Smooth muscle cell (in vitro differentiated cells): ENCODE measurements around the gene RSAD1. TPM values are rescaled to one million over a fixed set of nuclear protein-coding genes. Genes with fewer than 3 reads are reported as not detected.
A peak's percentile ranks its signal among the peaks of the same experiment; 100 is the strongest.

ENCODE experiments used
- DNase-seq: peaks from one replicate; lab custom pipeline; 2025; ENCODE audit not compliant: unreplicated experiment; lab: John Stamatoyannopoulos, UW
- H2AFZ ChIP-seq: fragments of 200-600 bp; sonication (generic); 2 replicates; pipeline ENCODE4 v1.6.0; 2016; ENCODE audit warnings: antibody characterized with exemption, low read depth, mild to moderate bottlenecking
- H3F3A ChIP-seq: fragments of 200-600 bp; sonication (generic); 2 replicates; pipeline ENCODE4 v1.6.0; 2017; ENCODE audit warnings: antibody characterized with exemption, low read depth
- H3K27ac ChIP-seq: fragments of 200-600 bp; sonication (generic); 2 replicates; pipeline ENCODE4 v1.5.1; 2016; ENCODE audit warnings: low read depth, mild to moderate bottlenecking
- H3K27me3 ChIP-seq: fragments of 200-600 bp; sonication (generic); 2 replicates; pipeline ENCODE4 v1.6.1; 2016; ENCODE audit warnings: low read depth, mild to moderate bottlenecking
- H3K36me3 ChIP-seq: fragments of 200-600 bp; sonication (generic); 2 replicates; pipeline ENCODE4 v1.5.1; 2016; ENCODE audit warnings: low read depth
- H3K4me1 ChIP-seq: fragments of 200-600 bp; sonication (generic); 2 replicates; pipeline ENCODE4 v1.5.1; 2016; ENCODE audit warnings: low read depth
- H3K4me2 ChIP-seq: fragments of 200-600 bp; sonication (generic); 2 replicates; pipeline ENCODE4 v1.6.0; 2016; ENCODE audit warnings: mild to moderate bottlenecking
- H3K4me3 ChIP-seq: fragments of 200-600 bp; sonication (generic); 2 replicates; pipeline ENCODE4 v1.5.1; 2016; ENCODE audit warnings: mild to moderate bottlenecking
- H3K79me2 ChIP-seq: fragments of 200-600 bp; sonication (generic); 2 replicates; pipeline ENCODE4 v1.6.0; 2016; ENCODE audit warnings: low read depth, mild to moderate bottlenecking
- H3K9ac ChIP-seq: fragments of 200-600 bp; sonication (generic); 2 replicates; pipeline ENCODE4 v1.6.0; 2016; ENCODE audit warnings: low read depth
- H3K9me3 ChIP-seq: fragments of 200-600 bp; sonication (generic); replicated peaks from 2 replicates; pipeline ENCODE4 v1.5.1; 2016; ENCODE audit warnings: low read depth
- H4K20me1 ChIP-seq: fragments of 200-600 bp; sonication (generic); 2 replicates; pipeline ENCODE4 v1.6.0; 2016; ENCODE audit warnings: low read depth
- whole genome bisulfite sequencing: methylation state at CpG from one replicate; pipeline ENCODE4 v1.1.7; 2016; ENCODE audit warnings: low lambda C conversion rate; 5-methylcytosine and 5-hydroxymethylcytosine counted together
- polyA plus RNA-seq: library from polyadenylated mRNA; unstranded; fragments of >200 nt; fragmentation: Nextera tagmentation; extraction: Ambion mirVana; gene quantifications from 2 replicates; pipeline ENCODE4 v1.2.1, GENCODE V29; 2016
- total RNA-seq: library from RNA; depleted of rRNA; stranded (reverse); fragments of >200 nt; gene quantifications from 2 replicates; pipeline ENCODE4 v1.2.3, GENCODE V29; 2014
- TF ChIP-seq, protein P1 (sequence below): fragments of 200-600 bp; sonication (generic); IDR thresholded peaks from 2 replicates; pipeline ENCODE4 v1.5.1; 2017; ENCODE audit warnings: borderline replicate concordance, mild to moderate bottlenecking, antibody characterized with exemption; ENCODE audit not compliant: insufficient read depth, poor library complexity, severe bottlenecking

RSAD1 gene
- total and polyA plus RNA-seq, 2 experiments from 2014 or later, result 11.4 to 21.1 TPM

DNA sequence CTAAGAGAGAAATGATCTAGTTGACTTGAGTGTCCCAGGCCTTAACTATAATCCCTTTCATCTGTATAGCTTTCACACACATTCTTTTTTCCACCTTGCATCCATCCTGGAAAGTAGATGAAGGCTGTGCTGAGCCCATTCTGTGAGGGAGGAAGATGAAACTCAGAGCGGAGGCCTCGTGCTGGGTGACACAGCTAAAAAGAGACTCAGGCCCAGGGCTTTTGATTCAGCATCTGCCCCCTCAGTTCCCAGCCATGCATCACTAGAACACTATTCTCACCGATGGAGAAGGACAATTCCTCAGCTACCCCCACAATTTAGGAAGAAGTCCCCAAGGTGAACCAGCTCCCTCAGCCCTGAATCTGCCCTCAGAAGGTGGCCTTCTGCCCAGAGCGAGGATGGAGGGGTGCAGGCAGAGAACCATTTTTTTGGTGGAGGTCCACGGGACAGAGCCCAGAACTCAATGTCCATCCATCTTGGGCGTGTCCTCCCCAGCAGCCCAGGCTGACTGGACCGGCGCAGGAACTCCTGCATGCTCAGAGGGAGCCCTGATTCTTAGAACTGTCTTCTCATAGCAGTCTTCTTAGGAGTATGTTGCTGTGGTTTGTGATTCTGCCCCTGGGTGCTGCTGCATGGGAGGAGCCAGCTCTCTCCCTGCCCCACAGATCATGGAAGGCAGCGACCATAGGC lies 23.8 kb downstream of the RSAD1 start:
- peaks cover 8% of the 10 kb centered on the region for H3F3A ChIP-seq
- H3K9ac ChIP-seq, result peak overlapping the region; percentile 53
- H3K27me3 ChIP-seq, result no peaks in the 10 kb centered on the region
- H2AFZ ChIP-seq, result no peak overlapping the region
- H4K20me1 ChIP-seq, result no peaks in the 10 kb centered on the region
- no peak overlapping the region for H3K4me3 ChIP-seq
- H3K27ac ChIP-seq, result peak overlapping the region; percentile 80
- H3K4me1 ChIP-seq, result peaks cover 26% of the 10 kb centered on the region
- WGBS, result 79% methylated on average over 9 of the region's 9 CpGs
- DNase-seq, result no peak
- no peaks in the 10 kb centered on the region for H3K79me2 ChIP-seq
- peak overlapping the region; percentile 15 for H3K4me2 ChIP-seq
- TF ChIP-seq, protein P1, sequence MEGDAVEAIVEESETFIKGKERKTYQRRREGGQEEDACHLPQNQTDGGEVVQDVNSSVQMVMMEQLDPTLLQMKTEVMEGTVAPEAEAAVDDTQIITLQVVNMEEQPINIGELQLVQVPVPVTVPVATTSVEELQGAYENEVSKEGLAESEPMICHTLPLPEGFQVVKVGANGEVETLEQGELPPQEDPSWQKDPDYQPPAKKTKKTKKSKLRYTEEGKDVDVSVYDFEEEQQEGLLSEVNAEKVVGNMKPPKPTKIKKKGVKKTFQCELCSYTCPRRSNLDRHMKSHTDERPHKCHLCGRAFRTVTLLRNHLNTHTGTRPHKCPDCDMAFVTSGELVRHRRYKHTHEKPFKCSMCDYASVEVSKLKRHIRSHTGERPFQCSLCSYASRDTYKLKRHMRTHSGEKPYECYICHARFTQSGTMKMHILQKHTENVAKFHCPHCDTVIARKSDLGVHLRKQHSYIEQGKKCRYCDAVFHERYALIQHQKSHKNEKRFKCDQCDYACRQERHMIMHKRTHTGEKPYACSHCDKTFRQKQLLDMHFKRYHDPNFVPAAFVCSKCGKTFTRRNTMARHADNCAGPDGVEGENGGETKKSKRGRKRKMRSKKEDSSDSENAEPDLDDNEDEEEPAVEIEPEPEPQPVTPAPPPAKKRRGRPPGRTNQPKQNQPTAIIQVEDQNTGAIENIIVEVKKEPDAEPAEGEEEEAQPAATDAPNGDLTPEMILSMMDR, result no peak
- H3K9me3 ChIP-seq, result no peaks in the 10 kb centered on the region
- no peaks in the 10 kb centered on the region for H3K36me3 ChIP-seq

- no peaks in the 10 kb centered on the region for H4K20me1 ChIP-seq
- no peaks in the 10 kb centered on the region for H3K79me2 ChIP-seq
- H3K4me2 ChIP-seq, result no peak overlapping the region
- no peak overlapping the region for H3K4me3 ChIP-seq
- no peaks in the 10 kb centered on the region for H3K9me3 ChIP-seq
- H3K9ac ChIP-seq, result no peak overlapping the region
- no peak for DNase-seq
- H3F3A ChIP-seq, result peaks cover 19% of the 10 kb centered on the region
- peaks cover 36% of the 10 kb centered on the region for H3K4me1 ChIP-seq
- no peaks in the 10 kb centered on the region for H3K36me3 ChIP-seq
- H3K27ac ChIP-seq, result no peak overlapping the region
- no peaks in the 10 kb centered on the region for H3K27me3 ChIP-seq
- WGBS, result 88% methylated on average over 7 of the region's 7 CpGs
- no peak overlapping the region for H2AFZ ChIP-seq
- TF ChIP-seq, protein P1, result no peak
Observed at GRCh38 chr17:50505591-50506130, 27.0 kb downstream of the RSAD1 start.

DNA sequence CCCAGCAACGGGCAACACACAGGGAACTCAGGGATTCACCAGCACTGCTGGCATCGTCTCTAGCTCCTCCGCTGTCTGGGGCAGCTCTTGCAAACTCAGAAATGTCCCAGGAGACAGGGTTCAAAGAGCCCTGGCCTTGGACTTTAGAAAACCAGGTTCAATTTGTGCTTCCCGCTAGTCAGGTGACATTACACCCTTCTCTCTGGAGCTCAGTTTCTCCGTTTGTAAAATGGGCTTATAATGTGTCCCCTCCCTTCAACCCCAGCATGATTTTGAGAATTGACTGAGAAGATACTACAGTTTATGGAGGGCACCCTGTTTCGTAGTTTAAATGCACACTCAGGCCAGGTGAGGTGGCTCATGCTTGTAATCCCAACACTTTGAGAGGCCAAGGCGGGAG lies 27.6 kb downstream of the RSAD1 start:
- Histone ChIP-seq H2AFZ (no peak overlapping the region), H4K20me1 (no peaks in the 10 kb centered on the region), H3K9me3 (no peaks in the 10 kb centered on the region)

More for the DNA sequence above, 27.6 kb downstream of the RSAD1 start:
- H3K4me1 ChIP-seq, result peaks cover 36% of the 10 kb centered on the region
- H3K27me3 ChIP-seq, result no peaks in the 10 kb centered on the region
- DNase-seq, result no peak
- H3K4me3 ChIP-seq, result no peak overlapping the region
- H3K79me2 ChIP-seq, result no peaks in the 10 kb centered on the region
- peaks cover 19% of the 10 kb centered on the region for H3F3A ChIP-seq
- 91% methylated on average over 7 of the region's 7 CpGs for WGBS
- no peak overlapping the region for H3K27ac ChIP-seq
- H3K4me2 ChIP-seq, result no peak overlapping the region
- H3K9ac ChIP-seq, result no peak overlapping the region
- TF ChIP-seq, protein P1, result no peak
- no peaks in the 10 kb centered on the region for H3K36me3 ChIP-seq
